ENCODE measurements around the gene GSAP. TPM values are rescaled to one million over a fixed set of nuclear protein-coding genes. Genes with fewer than 3 reads are reported as not detected.

The GSAP gene
- total RNA-seq, 1 experiment from 2014 or later = 2.0 TPM

DNA sequence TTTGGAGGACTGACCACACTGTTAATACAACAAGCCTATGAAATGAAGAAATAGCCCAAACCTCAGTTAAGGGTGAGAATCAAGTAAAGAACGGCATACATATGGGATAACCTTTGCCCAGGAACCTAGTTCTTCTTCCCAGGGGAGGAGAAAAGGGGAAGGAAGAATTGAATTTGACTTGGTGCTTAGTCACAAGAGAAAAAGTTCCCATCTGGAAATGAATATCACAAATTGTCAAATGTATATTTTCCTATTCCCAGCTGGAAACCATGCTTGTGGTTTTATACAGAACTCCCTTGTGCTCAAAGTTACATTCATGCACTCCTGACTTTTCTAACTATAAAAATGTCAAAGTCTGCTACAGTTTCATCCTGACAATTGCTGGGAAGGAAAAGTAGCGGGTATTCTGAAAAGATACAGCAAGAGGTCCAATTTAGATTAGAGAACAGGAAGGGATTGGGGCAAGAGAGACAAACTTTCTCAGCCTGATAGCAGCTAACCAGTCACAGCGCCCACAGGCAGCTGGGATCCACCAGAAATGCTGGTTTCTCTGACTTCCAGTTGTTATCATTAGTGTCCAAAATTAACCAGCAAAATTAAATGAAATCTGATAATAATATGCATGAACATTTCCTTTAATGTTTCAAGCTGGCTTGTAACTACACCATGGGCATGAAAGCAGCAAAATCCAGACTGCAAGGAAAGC, 18.6 kb upstream of the GSAP start:
- no peaks in the 10 kb centered on the region for H3K9me3 Mint-ChIP-seq
- no peak overlapping the region for H3K27ac Mint-ChIP-seq

GRCh38 chr7:77433901-77434300, 17.8 kb upstream of the GSAP start:
- Mint-ChIP-seq H3K27me3 (ENCODE audit: low read depth) (no peaks in the 10 kb centered on the region), H3K4me1 (peaks cover 7% of the 10 kb centered on the region), H3K27ac (no peak overlapping the region), H3K9me3 (no peaks in the 10 kb centered on the region), H3K4me3 (no peak overlapping the region), H3K36me3 (no peaks in the 10 kb centered on the region)
- no peak for ATAC-seq
- ChIA-PET CTCF (no interaction called here), POLR2A (no interaction called here)
- TF ChIP-seq, protein P1, sequence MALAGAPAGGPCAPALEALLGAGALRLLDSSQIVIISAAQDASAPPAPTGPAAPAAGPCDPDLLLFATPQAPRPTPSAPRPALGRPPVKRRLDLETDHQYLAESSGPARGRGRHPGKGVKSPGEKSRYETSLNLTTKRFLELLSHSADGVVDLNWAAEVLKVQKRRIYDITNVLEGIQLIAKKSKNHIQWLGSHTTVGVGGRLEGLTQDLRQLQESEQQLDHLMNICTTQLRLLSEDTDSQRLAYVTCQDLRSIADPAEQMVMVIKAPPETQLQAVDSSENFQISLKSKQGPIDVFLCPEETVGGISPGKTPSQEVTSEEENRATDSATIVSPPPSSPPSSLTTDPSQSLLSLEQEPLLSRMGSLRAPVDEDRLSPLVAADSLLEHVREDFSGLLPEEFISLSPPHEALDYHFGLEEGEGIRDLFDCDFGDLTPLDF (CRISPR knock-in tag; IDR thresholded peaks at IDR 0.05) = no peak
- TF ChIP-seq, protein P2, sequence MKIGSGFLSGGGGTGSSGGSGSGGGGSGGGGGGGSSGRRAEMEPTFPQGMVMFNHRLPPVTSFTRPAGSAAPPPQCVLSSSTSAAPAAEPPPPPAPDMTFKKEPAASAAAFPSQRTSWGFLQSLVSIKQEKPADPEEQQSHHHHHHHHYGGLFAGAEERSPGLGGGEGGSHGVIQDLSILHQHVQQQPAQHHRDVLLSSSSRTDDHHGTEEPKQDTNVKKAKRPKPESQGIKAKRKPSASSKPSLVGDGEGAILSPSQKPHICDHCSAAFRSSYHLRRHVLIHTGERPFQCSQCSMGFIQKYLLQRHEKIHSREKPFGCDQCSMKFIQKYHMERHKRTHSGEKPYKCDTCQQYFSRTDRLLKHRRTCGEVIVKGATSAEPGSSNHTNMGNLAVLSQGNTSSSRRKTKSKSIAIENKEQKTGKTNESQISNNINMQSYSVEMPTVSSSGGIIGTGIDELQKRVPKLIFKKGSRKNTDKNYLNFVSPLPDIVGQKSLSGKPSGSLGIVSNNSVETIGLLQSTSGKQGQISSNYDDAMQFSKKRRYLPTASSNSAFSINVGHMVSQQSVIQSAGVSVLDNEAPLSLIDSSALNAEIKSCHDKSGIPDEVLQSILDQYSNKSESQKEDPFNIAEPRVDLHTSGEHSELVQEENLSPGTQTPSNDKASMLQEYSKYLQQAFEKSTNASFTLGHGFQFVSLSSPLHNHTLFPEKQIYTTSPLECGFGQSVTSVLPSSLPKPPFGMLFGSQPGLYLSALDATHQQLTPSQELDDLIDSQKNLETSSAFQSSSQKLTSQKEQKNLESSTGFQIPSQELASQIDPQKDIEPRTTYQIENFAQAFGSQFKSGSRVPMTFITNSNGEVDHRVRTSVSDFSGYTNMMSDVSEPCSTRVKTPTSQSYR (CRISPR knock-in tag; IDR thresholded peaks at IDR 0.05) = no peak
- TF ChIP-seq ATF1 (CRISPR knock-in tag; IDR thresholded peaks at IDR 0.05) (no peak), ATF3 (CRISPR knock-in tag; conservative IDR thresholded peaks at IDR 0.05) (no peak), JUN (CRISPR knock-in tag; IDR thresholded peaks at IDR 0.05) (no peak), ZNF425 (CRISPR knock-in tag; conservative IDR thresholded peaks at IDR 0.05) (no peak), OVOL2 (CRISPR knock-in tag; IDR thresholded peaks at IDR 0.05; ENCODE audit: borderline replicate concordance) (no peak), ZNF138 (CRISPR knock-in tag; conservative IDR thresholded peaks at IDR 0.05) (no peak), GTF2I (CRISPR knock-in tag; conservative IDR thresholded peaks at IDR 0.05) (no peak), KAT7 (CRISPR knock-in tag; IDR thresholded peaks at IDR 0.05; ENCODE audit: borderline replicate concordance) (no peak)
- TF ChIP-seq, protein P3, sequence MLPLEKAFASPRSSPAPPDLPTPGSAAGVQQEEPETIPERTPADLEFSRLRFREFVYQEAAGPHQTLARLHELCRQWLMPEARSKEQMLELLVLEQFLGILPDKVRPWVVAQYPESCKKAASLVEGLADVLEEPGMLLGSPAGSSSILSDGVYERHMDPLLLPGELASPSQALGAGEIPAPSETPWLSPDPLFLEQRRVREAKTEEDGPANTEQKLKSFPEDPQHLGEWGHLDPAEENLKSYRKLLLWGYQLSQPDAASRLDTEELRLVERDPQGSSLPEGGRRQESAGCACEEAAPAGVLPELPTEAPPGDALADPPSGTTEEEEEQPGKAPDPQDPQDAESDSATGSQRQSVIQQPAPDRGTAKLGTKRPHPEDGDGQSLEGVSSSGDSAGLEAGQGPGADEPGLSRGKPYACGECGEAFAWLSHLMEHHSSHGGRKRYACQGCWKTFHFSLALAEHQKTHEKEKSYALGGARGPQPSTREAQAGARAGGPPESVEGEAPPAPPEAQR (CRISPR knock-in tag; IDR thresholded peaks at IDR 0.05) = no peak
- DNase-seq (ENCODE audit: low spot score) = no peak

More for the DNA sequence above, 18.6 kb upstream of the GSAP start:
- ChIA-PET POLR2A (no interaction called here), CTCF (interaction anchor here (0.5 kb wide), 1 partner anchor 796 kb away, joined by 6 read pairs; no protein-coding TSS in a partner anchor)
- DNase-seq (ENCODE audit: low spot score) (no peak), ATAC-seq (no peak)
- no peaks in the 10 kb centered on the region for H3K36me3 Mint-ChIP-seq
- H3K27me3 Mint-ChIP-seq (ENCODE audit: low read depth) = no peaks in the 10 kb centered on the region
- TF ChIP-seq CREM (CRISPR knock-in tag; IDR thresholded peaks at IDR 0.05) = no peak
- no peak for TF ChIP-seq ELF4 (CRISPR knock-in tag; IDR thresholded peaks at IDR 0.05; ENCODE audit: low read depth)
- H3K4me3 Mint-ChIP-seq = no peak overlapping the region
- H3K4me1 Mint-ChIP-seq = no peaks in the 10 kb centered on the region; the same call in 1 of the 2 replicates

- Mint-ChIP-seq H3K9me3 (no peaks in the 10 kb centered on the region), H3K4me1 (peaks cover 35% of the 10 kb centered on the region), H3K36me3 (no peaks in the 10 kb centered on the region), H3K27ac (no peak overlapping the region), H3K27me3 (ENCODE audit: low read depth) (no peaks in the 10 kb centered on the region), H3K4me3 (no peak overlapping the region)
- DNase-seq (ENCODE audit: low spot score) (no peak), ATAC-seq (no peak)
- ChIA-PET CTCF (no interaction called here), POLR2A (no interaction called here)
- TF ChIP-seq IRF1 (CRISPR knock-in tag; IDR thresholded peaks at IDR 0.05) (no peak), ARID4B (CRISPR knock-in tag; IDR thresholded peaks at IDR 0.05; ENCODE audit: borderline replicate concordance) (no peak), CREM (CRISPR knock-in tag; IDR thresholded peaks at IDR 0.05) (no peak), ZNF416 (CRISPR knock-in tag; IDR thresholded peaks at IDR 0.05) (no peak), ZBTB21 (CRISPR knock-in tag; IDR thresholded peaks at IDR 0.05; ENCODE audit: borderline replicate concordance) (no peak)
Measured at GRCh38 chr7:77430927-77431326, 14.8 kb upstream of the GSAP start.
